Tibial nerve (tissue), 4 donors: ENCODE results near the gene MAP3K14.

Source experiments
- EP300 ChIP-seq, 2 donors: sonication (generic); formaldehyde crosslinking; IDR thresholded peaks; one replicate each; pipeline ENCODE4 v1.6.1; 2017; ENCODE audit warnings: antibody characterized with exemption in 2 of 2, mild to moderate bottlenecking in 1 of 2
- POLR2A ChIP-seq, 2 donors: fragments of 450-650 bp; IDR thresholded peaks; one replicate each; pipeline ENCODE4 v1.6.1; 2017; ENCODE audit warnings: antibody characterized with exemption in 2 of 2, mild to moderate bottlenecking in 2 of 2, moderate library complexity in 2 of 2
- TF ChIP-seq, protein P1 (sequence below), 5 experiments: fragments of 200-600 bp in 3 of 5; fragments of 450-650 bp in 2 of 5; sonication (generic) in 3 of 5; IDR thresholded peaks; one replicate each; pipeline ENCODE4 v1.5.1; 2016 to 2019; ENCODE audit warnings: antibody characterized with exemption in 5 of 5, mild to moderate bottlenecking in 3 of 5, moderate library complexity in 2 of 5

DNA sequence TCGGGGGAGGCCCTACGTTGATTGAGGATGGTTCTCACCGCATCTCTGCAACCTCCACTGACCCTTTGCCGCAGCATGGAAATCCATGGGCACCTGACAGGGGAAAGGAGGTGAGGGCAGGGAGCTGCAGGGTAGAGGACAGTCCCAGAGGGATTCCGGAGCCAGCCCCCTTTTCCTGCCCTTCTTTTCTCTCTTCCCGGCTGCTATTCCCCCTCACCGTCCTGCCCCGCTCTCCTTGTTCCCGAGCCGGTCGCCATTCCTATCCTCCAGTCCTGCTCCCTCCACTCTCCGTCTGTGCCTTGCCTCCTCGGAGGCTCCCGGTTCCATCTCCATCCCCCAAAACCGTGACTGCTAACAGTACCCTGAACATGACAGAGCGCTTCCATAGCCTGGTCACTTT, 59.7 kb downstream of the MAP3K14 start:
- TF ChIP-seq POLR2A (IDR thresholded peaks at IDR 0.05) (no peak), EP300 (IDR thresholded peaks at IDR 0.05) (no peak)
- TF ChIP-seq, protein P1, sequence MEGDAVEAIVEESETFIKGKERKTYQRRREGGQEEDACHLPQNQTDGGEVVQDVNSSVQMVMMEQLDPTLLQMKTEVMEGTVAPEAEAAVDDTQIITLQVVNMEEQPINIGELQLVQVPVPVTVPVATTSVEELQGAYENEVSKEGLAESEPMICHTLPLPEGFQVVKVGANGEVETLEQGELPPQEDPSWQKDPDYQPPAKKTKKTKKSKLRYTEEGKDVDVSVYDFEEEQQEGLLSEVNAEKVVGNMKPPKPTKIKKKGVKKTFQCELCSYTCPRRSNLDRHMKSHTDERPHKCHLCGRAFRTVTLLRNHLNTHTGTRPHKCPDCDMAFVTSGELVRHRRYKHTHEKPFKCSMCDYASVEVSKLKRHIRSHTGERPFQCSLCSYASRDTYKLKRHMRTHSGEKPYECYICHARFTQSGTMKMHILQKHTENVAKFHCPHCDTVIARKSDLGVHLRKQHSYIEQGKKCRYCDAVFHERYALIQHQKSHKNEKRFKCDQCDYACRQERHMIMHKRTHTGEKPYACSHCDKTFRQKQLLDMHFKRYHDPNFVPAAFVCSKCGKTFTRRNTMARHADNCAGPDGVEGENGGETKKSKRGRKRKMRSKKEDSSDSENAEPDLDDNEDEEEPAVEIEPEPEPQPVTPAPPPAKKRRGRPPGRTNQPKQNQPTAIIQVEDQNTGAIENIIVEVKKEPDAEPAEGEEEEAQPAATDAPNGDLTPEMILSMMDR (IDR thresholded peaks at IDR 0.05), result no peak
